ENCODE results near the gene TCF19.

GRCh38 chr6:31178143-31179041, 20.0 kb downstream of the TCF19 start:
- TF ChIP-seq CTCF (IDR thresholded peaks at IDR 0.05): no peak
- no peak for TF ChIP-seq POLR2A (IDR thresholded peaks at IDR 0.05)
